H9 (cell line): ENCODE measurements around the gene SLC47A2. TPM values are rescaled to one million over a fixed set of nuclear protein-coding genes. Genes with fewer than 3 reads are reported as not detected.

ENCODE experiments used
- DNase-seq: peaks from one replicate; pipeline ENCODE4 v3.0.0-alpha.2; 2017
- H2AFZ ChIP-seq: one replicate; pipeline ENCODE4 v1.6.1; 2013; ENCODE audit warnings: mild to moderate bottlenecking, low read length, control low read depth, moderate library complexity
- H2AK5ac ChIP-seq: 2 replicates; pipeline ENCODE4 v1.6.1; 2013; ENCODE audit warnings: low read length, control low read depth, mixed read lengths; ENCODE audit not compliant: insufficient read length
- H2BK120ac ChIP-seq: one replicate; pipeline ENCODE4 v1.6.1; 2013; ENCODE audit warnings: low read depth, mild to moderate bottlenecking, low read length, control low read depth, inconsistent platforms; ENCODE audit not compliant: poor library complexity, severe bottlenecking
- H2BK12ac ChIP-seq: 2 replicates; pipeline ENCODE4 v1.6.1; 2013; ENCODE audit warnings: low read length, control low read depth, mixed read lengths, low read depth; ENCODE audit not compliant: insufficient read length
- H2BK15ac ChIP-seq: 2 replicates; pipeline ENCODE4 v1.6.1; 2013; ENCODE audit warnings: low read depth, low read length, control low read depth
- H2BK20ac ChIP-seq: one replicate; pipeline ENCODE4 v1.6.1; 2013; ENCODE audit warnings: low read depth, mild to moderate bottlenecking, low read length, control low read depth, inconsistent platforms; ENCODE audit not compliant: poor library complexity, severe bottlenecking
- H2BK5ac ChIP-seq: 2 replicates; pipeline ENCODE4 v1.6.1; 2013; ENCODE audit warnings: low read length, control low read depth, mixed read lengths; ENCODE audit not compliant: insufficient read length
- H3K14ac ChIP-seq: 2 replicates; pipeline ENCODE4 v1.6.1; 2013; ENCODE audit warnings: low read length, control low read depth; ENCODE audit not compliant: insufficient read depth
- H3K18ac ChIP-seq: 2 replicates; pipeline ENCODE4 v1.6.1; 2013; ENCODE audit warnings: low read depth, mild to moderate bottlenecking, mixed read lengths, low read length, control low read depth; ENCODE audit not compliant: insufficient read length
- H3K23ac ChIP-seq: 2 replicates; pipeline ENCODE4 v1.6.1; 2013; ENCODE audit warnings: low read length, control low read depth, mixed read lengths, low read depth; ENCODE audit not compliant: insufficient read length
- H3K23me2 ChIP-seq: 2 replicates; pipeline ENCODE4 v1.6.1; 2013; ENCODE audit warnings: low read depth, mild to moderate bottlenecking, mixed read lengths, low read length, control low read depth; ENCODE audit not compliant: insufficient read length, poor library complexity, severe bottlenecking
- H3K27ac ChIP-seq: 2 replicates; pipeline ENCODE4 v1.5.1; 2013; ENCODE audit warnings: low read length, control low read depth, mixed read lengths, low read depth; ENCODE audit not compliant: insufficient read length
- H3K27me3 ChIP-seq: 2 replicates; pipeline ENCODE4 v1.6.1; 2013; ENCODE audit warnings: low read length, control low read depth, inconsistent platforms; ENCODE audit not compliant: insufficient read depth
- H3K4ac ChIP-seq: 2 replicates; pipeline ENCODE4 v1.6.1; 2013; ENCODE audit warnings: low read depth, mild to moderate bottlenecking, control low read depth, inconsistent platforms, low read length, moderate library complexity
- H3K4me1 ChIP-seq: 2 replicates; pipeline ENCODE4 v1.6.1; 2013; ENCODE audit warnings: low read length, control low read depth, inconsistent platforms; ENCODE audit not compliant: insufficient read depth
- H3K4me2 ChIP-seq: 2 replicates; pipeline ENCODE4 v1.6.1; 2013; ENCODE audit warnings: low read length, control low read depth, mixed read lengths; ENCODE audit not compliant: insufficient read length, insufficient read depth
- H3K56ac ChIP-seq: 2 replicates; pipeline ENCODE4 v1.6.1; 2013; ENCODE audit warnings: low read depth, mild to moderate bottlenecking, mixed read lengths, low read length, control low read depth; ENCODE audit not compliant: insufficient read length
- H3K79me1 ChIP-seq: 2 replicates; pipeline ENCODE4 v1.6.1; 2013; ENCODE audit warnings: low read depth, mild to moderate bottlenecking, moderate library complexity, low read length, control low read depth, inconsistent platforms; ENCODE audit not compliant: insufficient read depth, poor library complexity, severe bottlenecking
- H3K79me2 ChIP-seq: 2 replicates; pipeline ENCODE4 v1.6.1; 2013; ENCODE audit warnings: low read length, control low read depth, inconsistent platforms; ENCODE audit not compliant: insufficient read depth
- H3K9ac ChIP-seq: 2 replicates; pipeline ENCODE4 v1.6.1; 2013; ENCODE audit warnings: low read length, control low read depth, mixed read lengths; ENCODE audit not compliant: insufficient read length; ENCODE audit errors: extremely low read depth
- H3K9me3 ChIP-seq: one replicate; pipeline ENCODE4 v1.6.1; 2013; ENCODE audit warnings: low read depth, low read length, inconsistent platforms; ENCODE audit not compliant: control insufficient read depth
- H3T11ph ChIP-seq: one replicate; pipeline ENCODE4 v1.6.1; 2013; ENCODE audit warnings: mild to moderate bottlenecking, low read length, control low read depth, inconsistent platforms
- H4K20me1 ChIP-seq: one replicate; pipeline ENCODE4 v1.6.1; 2013; ENCODE audit not compliant: control insufficient read depth, insufficient read length, insufficient read depth
- H4K5ac ChIP-seq: 2 replicates; pipeline ENCODE4 v1.6.1; 2013; ENCODE audit warnings: low read depth, mild to moderate bottlenecking, mixed read lengths, low read length, control low read depth; ENCODE audit not compliant: insufficient read length
- H4K8ac ChIP-seq: replicated peaks from 2 replicates; pipeline ENCODE4 v1.6.1; 2013; ENCODE audit warnings: low read length, control low read depth, mixed read lengths, low read depth; ENCODE audit not compliant: insufficient read length
- H4K91ac ChIP-seq: 2 replicates; pipeline ENCODE4 v1.6.1; 2013; ENCODE audit warnings: low read depth, mild to moderate bottlenecking, moderate library complexity, mixed read lengths, low read length, control low read depth; ENCODE audit not compliant: insufficient read length
- H3K27ac Mint-ChIP-seq, 3 experiments: 2 replicates in 2 of 3; 3 replicates in 1 of 3; pipeline ENCODE4 v1.8.0; 2020 to 2021; ENCODE audit warnings: mixed read lengths in 3 of 3, mild to moderate bottlenecking in 1 of 3, moderate library complexity in 1 of 3
- H3K27me3 Mint-ChIP-seq: 2 replicates; pipeline ENCODE4 v1.8.0; 2021; ENCODE audit warnings: low read depth, mild to moderate bottlenecking, moderate library complexity, mixed read lengths
- H3K36me3 Mint-ChIP-seq, 3 experiments: 2 replicates in 2 of 3; 3 replicates in 1 of 3; pipeline ENCODE4 v1.8.0; 2020 to 2021; ENCODE audit warnings: low read depth in 3 of 3, mixed read lengths in 3 of 3; ENCODE audit not compliant: insufficient read depth in 1 of 3
- H3K4me1 Mint-ChIP-seq, 2 experiments: 2 replicates each; pipeline ENCODE4 v1.8.0; 2020; ENCODE audit warnings: mixed read lengths in 2 of 2
- H3K4me3 Mint-ChIP-seq, 2 experiments: 2 replicates in 1 of 2; 3 replicates in 1 of 2; pipeline ENCODE4 v1.8.0; 2020 to 2021; ENCODE audit warnings: mild to moderate bottlenecking in 2 of 2, mixed read lengths in 2 of 2, moderate library complexity in 1 of 2
- H3K9me3 Mint-ChIP-seq, 2 experiments: 2 replicates in 1 of 2; 3 replicates in 1 of 2; pipeline ENCODE4 v1.8.0; 2020; ENCODE audit warnings: mild to moderate bottlenecking in 2 of 2, mixed read lengths in 2 of 2, moderate library complexity in 1 of 2
- CTCF ChIP-seq: fragments of 200-600 bp; sonication (generic); conservative IDR thresholded peaks from 3 replicates; pipeline ENCODE4 v1.8.0; 2021; ENCODE audit warnings: antibody characterized with exemption, mild to moderate bottlenecking
- WGBS: extraction: QIAGEN DNeasy Blood & Tissue Kit; methylation state at CpG from one replicate; pipeline ENCODE4 v1.1.7; 2013; ENCODE audit warnings: missing lambda C conversion rate, low lambda C conversion rate, mixed read lengths; ENCODE audit not compliant: insufficient read length; ENCODE audit errors: extremely low coverage; 5-methylcytosine and 5-hydroxymethylcytosine counted together
- total RNA-seq: library from RNA; stranded (reverse); gene quantifications from 2 replicates; pipeline ENCODE4 v1.2.1, GENCODE V29; 2021

Gene SLC47A2
- total RNA-seq, 1 experiment from 2014 or later = not detected

DNA sequence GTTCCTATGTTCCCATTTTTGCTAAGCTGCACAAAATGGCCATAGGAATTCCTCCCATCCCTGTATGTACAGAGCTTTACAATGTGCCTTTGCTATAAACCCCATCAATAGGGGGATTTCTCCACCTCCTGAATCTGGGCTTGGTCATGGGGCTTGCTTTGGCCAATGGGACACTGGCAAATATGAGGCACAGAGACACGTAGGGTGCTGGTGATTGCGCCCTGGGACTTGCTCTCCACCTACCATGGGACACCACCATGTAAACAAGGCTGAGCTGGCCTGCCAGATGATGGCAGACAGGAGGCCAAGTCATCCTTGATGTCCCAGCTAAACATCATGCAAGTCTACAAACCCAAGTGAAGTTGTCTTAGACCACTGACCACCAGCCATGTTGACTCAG lies 47.0 kb upstream of the SLC47A2 start:
- Mint-ChIP-seq H3K36me3 (no peaks in the 10 kb centered on the region), H3K9me3 (no peaks in the 10 kb centered on the region; a peak in 1 of 5 replicates), H3K4me1 (peaks cover 7 to 11% of the 10 kb centered on the region in 2 experiments), H3K4me3 (no peak overlapping the region), H3K27me3 (peaks cover 14% of the 10 kb centered on the region), H3K27ac (no peak overlapping the region)
- no peak overlapping the region for H3K18ac ChIP-seq
- no peak overlapping the region for H3K56ac ChIP-seq
- no peak overlapping the region for H3K14ac ChIP-seq
- no peak overlapping the region for H4K8ac ChIP-seq
- H3K4ac ChIP-seq = no peak overlapping the region
- H3K79me1 ChIP-seq = no peaks in the 10 kb centered on the region
- H4K20me1 ChIP-seq = no peaks in the 10 kb centered on the region
- TF ChIP-seq CTCF = no peak
- H2BK15ac ChIP-seq = no peak overlapping the region
- H4K5ac ChIP-seq = no peak overlapping the region
- no peak overlapping the region for H2BK12ac ChIP-seq
- no peak overlapping the region for H3K9ac ChIP-seq
- no peak overlapping the region for H4K91ac ChIP-seq
- no peak overlapping the region for H3K4me2 ChIP-seq
- no peak overlapping the region for H2BK20ac ChIP-seq
- no peak overlapping the region for H2AFZ ChIP-seq
- H3T11ph ChIP-seq = no peak overlapping the region
- no peak for DNase-seq
- no peak overlapping the region for H3K23ac ChIP-seq
- H3K23me2 ChIP-seq = no peaks in the 10 kb centered on the region
- no peak overlapping the region for H2BK5ac ChIP-seq
- H3K9me3 ChIP-seq = no peaks in the 10 kb centered on the region
- H3K27ac ChIP-seq = no peak overlapping the region
- no CpG with 5 or more reads among the region's 2 CpGs for WGBS
- H2BK120ac ChIP-seq = no peak overlapping the region
- H3K4me1 ChIP-seq = no peaks in the 10 kb centered on the region
- H3K27me3 ChIP-seq = no peaks in the 10 kb centered on the region
- H3K79me2 ChIP-seq = no peaks in the 10 kb centered on the region; the same call in 1 of the 2 replicates
- H2AK5ac ChIP-seq = no peak overlapping the region
